HepG2 (cell line): ENCODE data around the gene TSPAN13. TPM values are rescaled to one million over a fixed set of nuclear protein-coding genes. Genes with fewer than 3 reads are reported as not detected.

Experiments used
- ATAC-seq: fragments of 200-7000 bp; cut with Tn5 transposase; 3 replicates; pipeline ENCODE4 v1.9.1; 2020; ENCODE audit warnings: mild to moderate bottlenecking, moderate library complexity
- BruUV-seq: library from RNA; stranded (reverse); fragments of 400-500 nt; replicated peaks from 2 replicates; lab custom pipeline; 2021; lab: Mats Ljungman, UMichigan
- CTCF ChIA-PET: fragments of 300-600 bp; formaldehyde crosslinking; extraction: SDS; loops from one replicate; lab custom pipeline; 2021; ENCODE audit warnings: low total read pairs, inconsistent platforms, low intra/inter-chr PET ratio; lab: Yijun Ruan, JAX
- POLR2A ChIA-PET: fragments of 350-600 bp; sonication (Branson Sonifier 250); formaldehyde crosslinking; loops from one replicate; lab custom pipeline; 2020; ENCODE audit warnings: antibody characterized with exemption, inconsistent platforms; lab: Yijun Ruan, JAX
- DNase-seq: peaks from one replicate; pipeline ENCODE4 v3.0.0-alpha.2; 2015; ENCODE audit warnings: low spot score
- FAIRE-seq: peaks from 3 replicates; lab custom pipeline; 2011; peaks lifted over from hg19 to GRCh38; lab: Jason Lieb, UNC
- H2AFZ ChIP-seq: one replicate; pipeline ENCODE4 v1.6.1; 2011; ENCODE audit warnings: low read length, inconsistent platforms
- H3K27ac ChIP-seq: fragments of 300-600 bp; 3 replicates; pipeline ENCODE4 v1.8.0; 2011; ENCODE audit warnings: mixed run types, mild to moderate bottlenecking, mixed read lengths, low read length, inconsistent platforms; ENCODE audit not compliant: insufficient read depth; ENCODE audit errors: extremely low read length
- H3K27me3 ChIP-seq, 2 experiments: fragments of 200-600 bp in 1 of 2; 2 replicates in 1 of 2; 3 replicates in 1 of 2; pipeline versions ENCODE4 v1.6.0 to v1.8.0; 2011; ENCODE audit warnings: low read length in 2 of 2, mild to moderate bottlenecking in 2 of 2, moderate library complexity in 2 of 2, inconsistent platforms in 1 of 2; ENCODE audit not compliant: insufficient read depth in 2 of 2, control insufficient read depth in 1 of 2
- H3K36me3 ChIP-seq, 2 experiments: fragments of 200-600 bp in 1 of 2; replicated peaks in 1 of 2; 2 replicates in 1 of 2; 3 replicates in 1 of 2; pipeline versions ENCODE4 v1.5.1 to v1.8.0; 2011; ENCODE audit warnings: low read length in 2 of 2, inconsistent platforms in 1 of 2; ENCODE audit not compliant: insufficient read depth in 2 of 2, control insufficient read depth in 1 of 2
- H3K4me1 ChIP-seq: 2 replicates; pipeline ENCODE4 v1.5.1; 2012; ENCODE audit warnings: low read length, inconsistent platforms; ENCODE audit not compliant: insufficient read depth
- H3K4me2 ChIP-seq: 2 replicates; pipeline ENCODE4 v1.6.0; 2011; ENCODE audit warnings: low read depth, low read length, inconsistent platforms
- H3K4me3 ChIP-seq, 3 experiments: fragments of 200-600 bp in 1 of 3; sonication (generic), shearing (Covaris generic) in 1 of 3; replicated peaks in 1 of 3; 2 replicates each; pipeline ENCODE4 v1.5.1; 2011 to 2016; ENCODE audit warnings: low read length in 3 of 3, inconsistent platforms in 2 of 3, low read depth in 2 of 3, mild to moderate bottlenecking in 2 of 3, control low read depth in 1 of 3, mixed read lengths in 1 of 3; ENCODE audit not compliant: insufficient read depth in 1 of 3
- H3K79me2 ChIP-seq: one replicate; pipeline ENCODE4 v1.6.1; 2011; ENCODE audit warnings: low read length, inconsistent platforms; ENCODE audit not compliant: insufficient read depth
- H3K9ac ChIP-seq: 2 replicates; pipeline ENCODE4 v1.6.0; 2011; ENCODE audit warnings: mild to moderate bottlenecking, low read depth, low read length, inconsistent platforms; ENCODE audit not compliant: insufficient read depth
- H3K9me3 ChIP-seq: 2 replicates; pipeline ENCODE4 v1.5.1; 2012; ENCODE audit warnings: mild to moderate bottlenecking, low read length
- H4K20me1 ChIP-seq: 2 replicates; pipeline ENCODE4 v1.6.0; 2011; ENCODE audit warnings: inconsistent platforms, mild to moderate bottlenecking, low read length, moderate library complexity; ENCODE audit not compliant: insufficient read depth
- PRDM4 ChIP-seq: sonication (generic); formaldehyde crosslinking; IDR thresholded peaks from 2 replicates; pipeline ENCODE4 v1.9.0; 2021; ENCODE audit warnings: missing genetic modification reagents, borderline replicate concordance
- SP4 ChIP-seq: sonication (generic); formaldehyde crosslinking; IDR thresholded peaks from 2 replicates; pipeline ENCODE4 v1.8.1; 2023; ENCODE audit warnings: mild to moderate bottlenecking, missing genetic modification reagents
- STAT6 ChIP-seq: sonication (generic); formaldehyde crosslinking; IDR thresholded peaks from 2 replicates; pipeline ENCODE4 v1.4.0; 2020; ENCODE audit warnings: missing genetic modification reagents, mild to moderate bottlenecking, borderline replicate concordance
- ZNF142 ChIP-seq: sonication (generic); formaldehyde crosslinking; IDR thresholded peaks from 2 replicates; pipeline ENCODE4 v1.4.0; 2020; ENCODE audit warnings: missing genetic modification reagents
- ZNF296 ChIP-seq: sonication (generic); formaldehyde crosslinking; conservative IDR thresholded peaks from 2 replicates; pipeline ENCODE4 v1.5.0; 2020; ENCODE audit warnings: mild to moderate bottlenecking, missing genetic modification reagents
- WGBS: methylation state at CpG from one replicate; pipeline ENCODE4 v1.1.6; 2017; ENCODE audit warnings: low lambda C conversion rate; 5-methylcytosine and 5-hydroxymethylcytosine counted together
- in situ Hi-C: cut with HindIII; loops from 2 replicates; pipeline ENCODE4 v1.10.0; 2017; ENCODE audit warnings: low pct_unique_long_range_greater_than_20kb; ENCODE audit not compliant: extremely low pct_ligation_motif_present
- intact Hi-C: fragments of 100-400 bp; cut with micrococcal nuclease; formaldehyde crosslinking; loops from one replicate; pipeline ENCODE4 v1.10.0; 2022; ENCODE audit not compliant: unreplicated experiment
- polyA plus RNA-seq, 8 experiments: library from polyadenylated mRNA; depleted of rRNA in 3 of 8; stranded (reverse) in 7 of 8; unstranded in 1 of 8; fragments of >200 nt; fragmentation: Illumina TruSeq in 4 of 8; extraction: Trizol in 4 of 8; gene quantifications; 2 replicates each; pipeline versions ENCODE4 v1.2.1 to v1.2.3, GENCODE V29; 2011 to 2016; ENCODE audit warnings: low read depth in 4 of 8, missing spikeins in 1 of 8, mixed read lengths in 1 of 8; ENCODE audit not compliant: insufficient read depth in 1 of 8
- total RNA-seq, 5 experiments: library from RNA; depleted of rRNA; stranded (reverse); fragments of >200 nt; fragmentation: Illumina TruSeq; extraction: Trizol; gene quantifications; 2 replicates each; pipeline ENCODE4 v1.2.3, GENCODE V29; 2016; ENCODE audit warnings: low read depth in 1 of 5

The TSPAN13 gene
- total and polyA plus RNA-seq, 2 of the 13 experiments (the other 11 are each of a cell fraction or from before 2014, with no cell fraction given), result 5.8 to 6.2 TPM

- WGBS, result 7% methylated on average over 6 of the region's 6 CpGs
- no peak for ATAC-seq
- no peak for FAIRE-seq
Measured at GRCh38 chr7:16739863-16740622, 13.5 kb upstream of the TSPAN13 start.

More at GRCh38 chr7:16739863-16740622, 13.5 kb upstream of the TSPAN13 start:
- in situ Hi-C loops, result no loop called here
- Histone ChIP-seq H3K27ac (no peak overlapping the region), H3K9ac (no peak overlapping the region), H4K20me1 (no peaks in the 10 kb centered on the region), H3K36me3 (no peaks in the 10 kb centered on the region), H3K4me1 (0 out of 2 replicates have a peak, but pooled peaks cover 6% of the 10 kb centered on the region), H3K4me2 (no peak overlapping the region), H3K79me2 (no peaks in the 10 kb centered on the region), H3K9me3 (no peaks in the 10 kb centered on the region), H3K27me3 (no peaks in the 10 kb centered on the region), H3K4me3 (no peak overlapping the region), H2AFZ (no peak overlapping the region)
- intact Hi-C loops, result no loop called here
- no TSS peak for BruUV-seq
- no peak for DNase-seq
- POLR2A ChIA-PET, result no interaction called here
- CTCF ChIA-PET, result no interaction called here
- TF ChIP-seq STAT6 (CRISPR knock-in tag), result no peak
- TF ChIP-seq SP4 (CRISPR knock-in tag), result no peak
- no peak for TF ChIP-seq PRDM4 (CRISPR knock-in tag)
- TF ChIP-seq ZNF296, result no peak
- TF ChIP-seq ZNF142, result no peak
